ENCODE data around the gene EXOC6B. TPM values are rescaled to one million over a fixed set of nuclear protein-coding genes. Genes with fewer than 3 reads are reported as not detected.
"Not testable (repeated sequence)": the region's sequence is repeated elsewhere in the genome, so short reads cannot be mapped to it uniquely, and the experiment has no call there.

The EXOC6B gene
- total RNA-seq, 1 donor from 2014 or later: 46.1 TPM

GRCh38 chr2:72562451-72563153, 263.2 kb downstream of the EXOC6B start:
- H3K9me3 Mint-ChIP-seq: no peaks in the 10 kb centered on the region
- no peaks in the 10 kb centered on the region for H3K27me3 Mint-ChIP-seq
- TF ChIP-seq CTCF (conservative IDR thresholded peaks at IDR 0.05): no peak
- no peaks in the 10 kb centered on the region for H3K36me3 Mint-ChIP-seq
- no peak for DNase-seq (ENCODE audit: extremely low spot score, unreplicated experiment)
- no peak overlapping the region for H3K4me3 Mint-ChIP-seq
- peaks cover 16% of the 10 kb centered on the region for H3K4me1 Mint-ChIP-seq (ENCODE audit: unreplicated experiment)
- H3K27ac Mint-ChIP-seq: peak overlapping the region; percentile 30

- peak overlapping the region; percentile 30 for H3K27ac Mint-ChIP-seq
- H3K36me3 Mint-ChIP-seq: peaks cover 5% of the 10 kb centered on the region
- no peak for TF ChIP-seq CTCF (conservative IDR thresholded peaks at IDR 0.05)
- no peak overlapping the region for H3K4me3 Mint-ChIP-seq
- no peaks in the 10 kb centered on the region for H3K27me3 Mint-ChIP-seq
- peaks cover 16% of the 10 kb centered on the region for H3K4me1 Mint-ChIP-seq (ENCODE audit: unreplicated experiment)
- DNase-seq (ENCODE audit: extremely low spot score, unreplicated experiment): no peak
- no peaks in the 10 kb centered on the region for H3K9me3 Mint-ChIP-seq
Measured at GRCh38 chr2:72561621-72562318, 264.1 kb downstream of the EXOC6B start.

GRCh38 chr2:72555943-72556342, 269.9 kb downstream of the EXOC6B start:
- no peak for TF ChIP-seq CTCF (conservative IDR thresholded peaks at IDR 0.05)
- no peak overlapping the region for H3K27ac Mint-ChIP-seq

GRCh38 chr2:72555363-72555762, 270.5 kb downstream of the EXOC6B start:
- peaks cover 11% of the 10 kb centered on the region for H3K36me3 Mint-ChIP-seq
- DNase-seq (ENCODE audit: extremely low spot score, unreplicated experiment); H3K4me3 Mint-ChIP-seq; H3K4me1 Mint-ChIP-seq (ENCODE audit: unreplicated experiment); H3K9me3 Mint-ChIP-seq; H3K27ac Mint-ChIP-seq; H3K27me3 Mint-ChIP-seq: not testable (repeated sequence)

More at GRCh38 chr2:72555943-72556342, 269.9 kb downstream of the EXOC6B start:
- no peak for DNase-seq (ENCODE audit: extremely low spot score, unreplicated experiment)
- Mint-ChIP-seq H3K4me3 (no peak overlapping the region), H3K27me3 (no peaks in the 10 kb centered on the region), H3K9me3 (no peaks in the 10 kb centered on the region), H3K4me1 (ENCODE audit: unreplicated experiment) (no peaks in the 10 kb centered on the region), H3K36me3 (peaks cover 11% of the 10 kb centered on the region)

GRCh38 chr2:72554910-72555309, 270.9 kb downstream of the EXOC6B start:
- not testable (repeated sequence) for H3K27ac Mint-ChIP-seq; H3K9me3 Mint-ChIP-seq; H3K27me3 Mint-ChIP-seq; H3K4me3 Mint-ChIP-seq; H3K4me1 Mint-ChIP-seq (ENCODE audit: unreplicated experiment); DNase-seq (ENCODE audit: extremely low spot score, unreplicated experiment)
- H3K36me3 Mint-ChIP-seq: peaks cover 11% of the 10 kb centered on the region

- TF ChIP-seq CTCF (conservative IDR thresholded peaks at IDR 0.05): no peak
- Mint-ChIP-seq H3K4me3 (no peak overlapping the region), H3K4me1 (ENCODE audit: unreplicated experiment) (no peaks in the 10 kb centered on the region)
Measured at GRCh38 chr2:72554381-72554780, 271.5 kb downstream of the EXOC6B start.

More at GRCh38 chr2:72554381-72554780, 271.5 kb downstream of the EXOC6B start:
- Mint-ChIP-seq H3K36me3 (peaks cover 11% of the 10 kb centered on the region), H3K9me3 (no peaks in the 10 kb centered on the region), H3K27me3 (no peaks in the 10 kb centered on the region), H3K27ac (no peak overlapping the region)
- no peak for DNase-seq (ENCODE audit: extremely low spot score, unreplicated experiment)
